Activated CD4-positive, alpha-beta T cell treated with anti-CD3 and anti-CD28 coated beads for 48 hours (primary cell): ENCODE results near the gene PHACTR4.
A peak's percentile ranks its signal among the peaks of the same experiment; 100 is the strongest.
"Not testable (repeated sequence)": the region's sequence is repeated elsewhere in the genome, so short reads cannot be mapped to it uniquely, and the experiment has no call there.

ENCODE experiments used
- DNase-seq: peaks from one replicate; pipeline ENCODE4 v3.0.0-alpha.2; 2020

The PHACTR4 gene

DNA sequence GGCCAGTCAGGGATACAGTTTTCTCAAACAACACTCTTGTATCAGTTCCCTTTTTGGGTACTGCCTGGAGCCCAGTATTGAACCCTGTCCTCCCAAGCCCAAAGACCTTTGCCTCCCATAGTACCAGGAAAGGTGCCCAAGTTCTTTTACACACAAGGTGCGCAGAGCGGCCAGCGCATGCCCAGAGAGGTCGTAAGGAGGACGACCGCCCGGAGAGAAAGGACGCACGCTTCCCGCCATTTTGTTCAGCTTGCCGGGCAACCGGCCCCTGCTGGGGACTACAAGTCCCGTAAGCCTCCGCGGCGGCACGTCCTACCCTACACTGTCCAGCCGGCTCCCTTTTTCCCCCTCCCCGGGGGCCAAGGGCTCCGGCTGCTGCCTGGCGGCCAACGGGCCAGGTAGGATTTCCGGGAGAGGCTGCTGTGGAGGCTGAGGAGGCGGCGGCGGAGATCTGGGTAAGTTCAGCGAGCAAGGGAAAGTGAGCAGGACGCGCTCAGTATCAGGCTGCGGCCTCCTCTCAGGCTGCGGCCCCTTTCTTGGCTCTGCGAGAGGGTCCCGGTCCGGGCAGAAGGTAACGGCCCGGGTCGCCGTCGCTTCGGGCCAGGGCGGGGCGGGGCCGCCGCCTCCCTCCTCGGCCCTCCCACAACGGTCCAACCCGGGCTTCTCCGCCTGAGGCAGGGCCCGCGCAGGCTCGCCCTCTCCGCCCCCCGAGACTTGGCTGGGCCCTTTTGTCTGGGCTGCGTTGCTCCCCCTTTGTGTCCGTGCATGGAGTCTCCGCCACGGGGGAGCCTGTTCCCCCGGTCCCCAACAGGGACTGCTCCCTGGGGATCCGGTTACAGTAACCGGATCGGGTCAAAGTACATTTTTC is at the start of gene PHACTR4:
PHACTR4 (plus strand) TSS at position 370 of the 868 bp plus-strand sequence. CDS start 37,708 bp downstream, outside the sequence.
- peak; percentile 89 for DNase-seq

DNA sequence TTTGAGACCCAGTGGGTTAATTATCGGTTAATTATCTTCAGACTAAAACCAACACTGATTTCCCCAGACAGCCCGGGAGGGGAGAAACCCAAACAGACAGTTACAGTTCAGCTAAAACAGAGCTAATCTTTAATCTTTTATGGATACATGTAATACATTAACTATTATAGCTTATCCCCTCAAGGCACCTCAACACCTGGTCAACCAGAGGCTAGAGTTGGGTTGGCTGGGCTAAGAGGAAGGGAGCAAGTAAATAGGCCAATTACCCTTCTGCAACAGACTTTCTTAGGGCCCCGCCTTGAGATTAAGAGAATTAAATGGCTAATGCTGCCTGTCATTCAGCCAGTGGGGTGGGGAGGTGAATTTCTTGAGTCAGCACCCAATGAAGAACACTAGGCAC is 47.3 kb upstream of the PHACTR4 start:
- DNase-seq: no peak

DNA sequence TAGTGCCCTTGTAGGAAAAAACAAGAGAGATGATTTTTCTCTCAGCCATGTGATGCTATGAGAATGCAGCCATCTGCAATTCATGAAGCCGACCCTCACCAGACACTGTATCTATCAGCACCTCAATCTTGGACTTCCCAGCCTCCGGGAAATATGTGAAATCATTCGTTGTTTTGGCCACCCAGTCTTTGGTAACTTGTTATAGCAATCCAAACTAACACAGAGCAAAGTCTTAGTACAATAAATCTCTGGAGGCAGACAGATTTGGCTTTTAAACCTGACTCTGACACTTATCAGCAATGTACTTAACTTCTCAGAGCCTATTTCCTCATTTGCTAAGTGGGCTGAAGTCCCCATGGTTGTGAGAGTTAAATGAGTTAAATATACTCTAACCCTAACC is 45.8 kb upstream of the PHACTR4 start:
- DNase-seq: no peak

DNA sequence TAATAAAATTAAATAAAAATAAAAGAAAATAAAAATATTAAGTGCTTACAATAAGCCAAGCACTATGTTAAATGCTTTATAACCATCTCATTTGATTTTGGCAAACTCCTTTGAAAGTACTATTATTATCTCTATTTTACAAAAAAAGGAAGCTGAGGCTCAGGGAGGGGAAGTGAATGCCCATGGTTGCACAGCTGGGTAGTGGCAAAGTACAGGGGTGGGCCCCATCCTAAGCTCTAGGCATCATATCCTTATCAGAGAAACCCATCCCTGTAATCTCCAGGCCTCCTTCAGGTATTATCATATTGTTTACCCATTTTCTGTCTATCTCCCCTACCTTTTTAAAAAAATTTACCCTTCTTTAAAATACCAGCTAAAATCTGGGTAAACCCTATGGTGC is 43.0 kb upstream of the PHACTR4 start:
- DNase-seq: no peak

DNA sequence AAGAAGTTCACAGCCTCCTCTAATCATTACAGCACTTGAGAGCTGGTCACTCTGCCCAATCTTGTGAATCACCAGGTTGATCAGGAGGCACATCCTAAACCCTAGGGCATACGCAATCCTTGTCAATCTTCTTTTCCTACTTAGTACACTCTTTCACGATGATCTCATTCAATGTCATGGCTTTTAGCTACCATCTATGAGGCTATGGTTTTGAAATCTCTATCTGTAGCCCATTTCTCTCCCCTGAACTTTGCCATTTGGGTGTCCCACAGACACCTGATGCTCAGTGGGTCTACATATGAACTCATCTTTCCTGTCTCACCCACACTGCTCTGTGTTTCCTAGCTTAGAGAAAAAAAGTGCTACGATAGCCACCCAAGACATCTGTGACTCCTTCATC is 42.6 kb upstream of the PHACTR4 start:
- no peak for DNase-seq

DNA sequence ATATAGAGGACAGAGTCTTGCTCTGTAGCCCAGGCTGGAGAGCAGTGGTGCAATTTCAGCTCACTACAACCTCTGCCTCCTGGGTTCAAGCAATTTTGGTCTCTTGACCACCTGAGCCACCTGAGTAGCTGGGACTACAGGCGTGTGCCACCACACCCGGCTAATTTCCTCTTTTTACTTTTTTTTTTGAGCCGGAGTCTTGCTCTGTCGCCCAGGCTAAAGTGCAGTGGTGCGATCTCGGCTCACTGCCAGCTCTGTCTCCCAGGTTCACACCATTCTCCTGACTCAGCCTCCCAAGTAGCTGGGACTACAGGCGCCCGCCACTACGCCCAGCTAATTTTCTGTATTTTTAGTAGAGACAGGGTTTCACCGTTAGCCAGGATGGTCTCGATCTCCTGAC is 42.1 kb upstream of the PHACTR4 start:
- DNase-seq: not testable (repeated sequence)

DNA sequence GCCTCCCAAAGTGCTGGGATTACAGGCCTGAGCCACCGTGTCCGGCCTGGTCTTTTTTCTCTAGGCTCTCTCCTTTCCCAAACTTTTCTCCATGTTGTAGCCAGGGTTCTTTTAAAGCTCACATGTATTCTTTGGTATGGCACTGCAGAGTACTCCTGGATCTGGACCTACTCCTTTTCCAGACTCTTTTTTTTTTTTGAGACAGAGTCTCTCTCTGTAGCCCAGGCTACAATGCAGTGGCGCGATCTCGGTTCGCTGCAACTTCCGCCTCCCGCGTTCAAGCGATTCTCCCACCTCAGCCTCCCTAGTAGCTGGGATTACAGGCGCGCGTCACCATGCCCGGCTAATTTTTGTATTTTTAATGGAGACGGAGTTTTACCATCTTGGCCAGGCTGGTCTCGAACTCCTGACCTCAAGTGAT is 41.3 kb upstream of the PHACTR4 start:
- DNase-seq: no peak

DNA sequence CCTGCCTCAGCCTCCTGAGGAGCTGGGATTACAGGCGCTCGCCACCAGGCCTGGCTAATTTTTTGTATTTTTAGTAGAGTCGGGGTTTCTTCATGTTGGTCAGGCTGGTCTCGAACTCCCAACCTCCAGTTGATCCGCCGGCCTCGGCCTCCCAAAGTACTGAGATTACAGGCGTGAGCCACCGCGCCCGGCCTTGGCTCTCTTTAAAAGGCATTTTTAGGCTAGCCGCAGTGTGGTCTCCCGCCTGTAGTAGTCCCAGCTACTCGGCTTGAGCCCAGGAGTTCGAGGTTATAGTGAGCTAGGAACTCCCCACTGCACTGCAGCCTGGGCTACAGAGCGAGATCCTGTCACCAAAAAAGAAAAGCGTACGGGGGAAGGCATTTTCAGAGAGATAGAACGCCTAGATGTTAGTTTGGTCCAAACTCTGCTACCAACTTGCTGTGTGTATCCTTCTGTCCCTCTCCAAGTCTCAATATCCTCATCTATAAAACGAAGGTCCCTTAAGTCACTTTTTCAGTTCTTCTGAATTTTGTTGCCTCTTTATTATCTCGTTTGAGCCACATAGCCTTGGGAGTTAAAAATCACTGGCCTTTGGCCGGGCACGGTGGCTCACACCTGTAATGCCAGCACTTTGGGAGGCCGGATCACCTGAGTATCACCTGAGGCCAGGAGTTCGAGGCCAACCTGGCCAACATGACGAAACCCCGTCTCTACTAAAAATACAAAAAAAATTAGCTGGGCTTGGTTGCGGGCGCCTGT is 40.0 kb upstream of the PHACTR4 start:
- peak; percentile 56 for DNase-seq

DNA sequence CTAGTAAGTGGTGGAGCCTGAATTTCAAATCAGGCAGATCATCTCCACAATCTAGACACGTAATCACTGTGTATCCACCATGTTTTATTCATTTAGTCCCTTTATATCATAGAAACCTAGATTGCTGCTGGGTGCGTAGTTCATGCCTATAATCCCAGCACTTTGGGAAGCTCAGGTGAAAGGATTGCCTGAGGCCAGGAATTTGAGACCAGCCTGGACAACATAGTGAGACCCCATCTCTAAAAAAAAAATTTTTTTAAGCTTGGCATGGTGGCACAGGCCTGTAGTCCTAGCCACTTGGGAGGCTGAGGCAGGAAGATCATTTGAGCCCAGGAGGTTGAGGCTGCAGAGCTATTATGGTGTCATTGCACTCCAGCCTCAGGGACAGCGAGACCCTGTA is 30.6 kb upstream of the PHACTR4 start:
- DNase-seq: no peak

DNA sequence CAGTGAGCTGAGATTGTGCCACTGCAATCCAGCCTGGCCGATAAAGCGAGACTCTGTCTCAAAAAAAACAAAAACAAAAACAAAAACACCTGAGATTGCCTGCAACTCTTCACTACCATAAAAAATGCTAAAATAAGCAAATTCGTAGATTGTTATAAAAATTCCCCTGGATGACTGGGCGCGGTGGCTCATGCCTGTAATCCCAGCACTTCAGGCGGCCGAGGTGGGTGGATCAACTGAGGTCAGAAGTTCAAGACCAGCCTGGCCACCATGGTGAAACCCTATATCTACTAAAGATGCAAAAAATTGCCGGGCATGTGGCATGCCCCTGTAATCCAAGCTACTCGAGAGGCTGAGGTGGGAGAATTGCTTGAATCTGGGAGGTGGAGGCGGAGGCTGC is 30.0 kb upstream of the PHACTR4 start:
- DNase-seq: no peak

DNA sequence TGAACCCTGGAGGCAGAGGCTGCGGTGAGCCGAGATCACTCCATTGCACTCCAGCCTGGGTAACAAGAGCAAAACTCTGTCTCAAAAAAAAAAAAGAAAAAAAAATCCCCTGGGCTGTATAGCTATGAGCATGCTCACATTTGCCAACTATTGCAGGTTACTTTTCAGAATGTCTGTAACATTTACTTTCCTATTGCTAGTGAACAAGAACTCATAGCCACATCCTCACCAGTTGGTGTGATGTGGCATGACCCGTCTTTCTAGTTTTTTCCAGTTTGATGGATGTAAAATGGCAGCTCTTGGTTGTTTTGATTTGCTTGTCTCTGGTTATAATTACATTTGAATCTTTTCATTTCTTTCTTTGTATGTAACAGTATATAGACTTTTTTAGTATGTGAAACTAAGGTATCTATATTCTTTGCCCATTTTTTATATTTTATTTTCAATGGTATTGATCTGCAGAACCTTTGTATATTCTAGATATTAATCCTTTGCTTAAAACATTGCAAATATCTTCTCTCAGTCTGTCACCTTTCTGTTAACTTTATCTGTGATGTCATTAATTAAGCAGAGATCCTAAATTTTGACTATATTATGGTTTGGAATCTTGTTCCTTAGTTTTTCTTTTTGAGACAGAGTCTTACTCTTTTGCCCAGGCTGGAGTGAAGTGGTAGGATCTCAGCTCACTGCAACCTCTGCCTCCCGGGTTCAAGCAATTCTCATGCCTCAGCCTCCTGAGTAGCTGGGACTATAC is 29.1 kb upstream of the PHACTR4 start:
- DNase-seq: no peak

DNA sequence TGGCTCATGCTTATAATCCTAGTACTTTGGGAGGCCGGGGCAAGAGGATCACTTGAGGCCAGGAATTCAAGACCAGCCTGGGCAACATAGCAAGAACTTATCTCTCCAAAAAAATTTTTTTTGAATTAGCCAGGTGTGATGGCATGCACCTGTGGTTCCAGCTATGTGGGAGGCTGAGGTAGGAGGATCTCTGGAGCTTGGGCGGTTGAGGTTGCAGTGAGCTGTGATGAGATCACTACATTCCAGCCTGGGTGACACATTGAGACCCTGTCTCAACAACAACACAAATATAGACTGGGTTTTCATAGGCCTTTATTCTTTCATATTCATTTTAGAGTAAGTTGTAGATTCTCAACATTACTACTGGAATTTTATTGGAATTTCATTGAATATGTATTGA is 27.9 kb upstream of the PHACTR4 start:
- DNase-seq: no peak

DNA sequence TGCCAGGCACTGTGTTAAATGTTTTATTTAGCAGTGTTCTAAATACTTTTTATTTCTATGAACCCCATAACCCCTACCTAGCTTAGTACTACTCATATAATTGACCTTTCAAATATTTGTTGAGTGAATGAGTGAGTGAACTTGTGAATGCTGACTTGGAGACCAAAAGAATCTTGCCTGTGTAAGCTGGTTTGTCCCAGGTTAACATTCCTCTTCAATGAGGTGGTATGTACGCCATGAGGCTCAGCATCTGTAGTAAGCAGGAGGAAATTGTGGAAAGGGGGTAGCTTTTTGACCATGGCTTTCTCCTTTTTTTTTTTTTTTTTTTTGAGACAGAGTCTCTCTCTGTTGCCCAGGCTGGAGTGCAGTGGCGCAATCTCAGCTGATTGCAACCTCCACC is 26.1 kb upstream of the PHACTR4 start:
- DNase-seq: no peak

DNA sequence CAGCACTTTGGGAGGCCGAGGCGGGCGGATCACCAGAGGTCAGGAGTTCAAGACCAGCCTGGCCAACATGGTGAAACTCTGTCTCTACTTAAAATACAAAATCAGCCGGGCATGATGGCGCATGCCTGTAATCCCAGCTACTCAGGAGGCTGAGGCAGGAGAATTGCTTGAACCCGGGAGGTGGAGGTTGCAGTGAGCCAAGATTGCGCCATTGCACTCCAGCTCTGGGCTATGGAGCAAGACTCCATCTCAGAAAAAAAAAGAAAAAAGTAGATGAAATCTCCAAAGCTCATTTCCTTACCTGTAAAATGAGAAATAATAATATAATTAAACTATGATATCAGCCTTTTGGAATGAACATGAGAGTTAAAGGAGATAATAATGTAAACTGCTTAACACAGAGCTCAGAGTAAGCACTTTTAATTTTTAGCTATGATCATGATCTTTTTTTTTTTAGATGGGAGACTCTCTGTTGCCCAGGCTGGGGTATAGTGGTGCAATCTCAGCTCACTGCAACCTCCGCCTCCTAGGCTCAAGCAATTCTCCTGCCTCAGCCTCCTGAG is 16.2 kb upstream of the PHACTR4 start:
- DNase-seq: not testable (repeated sequence)

DNA sequence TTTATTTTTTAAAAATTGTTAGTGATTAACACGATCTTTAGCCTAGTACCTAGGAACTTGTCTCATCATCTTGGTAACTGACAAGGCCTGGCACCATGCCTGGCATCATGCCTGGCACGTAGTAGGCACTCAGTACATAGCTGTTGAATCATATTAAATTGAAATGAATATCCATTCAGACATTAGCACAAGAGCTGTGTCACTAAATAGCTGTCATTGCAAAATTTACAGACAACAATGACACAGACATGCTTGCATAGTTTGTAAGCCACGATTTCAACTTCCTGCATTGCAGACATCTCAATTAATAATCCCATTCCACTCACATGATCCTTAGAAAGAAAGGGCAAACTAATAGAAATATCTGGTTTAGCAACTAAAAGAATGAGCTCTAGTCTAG is 15.4 kb upstream of the PHACTR4 start:
- DNase-seq: no peak

DNA sequence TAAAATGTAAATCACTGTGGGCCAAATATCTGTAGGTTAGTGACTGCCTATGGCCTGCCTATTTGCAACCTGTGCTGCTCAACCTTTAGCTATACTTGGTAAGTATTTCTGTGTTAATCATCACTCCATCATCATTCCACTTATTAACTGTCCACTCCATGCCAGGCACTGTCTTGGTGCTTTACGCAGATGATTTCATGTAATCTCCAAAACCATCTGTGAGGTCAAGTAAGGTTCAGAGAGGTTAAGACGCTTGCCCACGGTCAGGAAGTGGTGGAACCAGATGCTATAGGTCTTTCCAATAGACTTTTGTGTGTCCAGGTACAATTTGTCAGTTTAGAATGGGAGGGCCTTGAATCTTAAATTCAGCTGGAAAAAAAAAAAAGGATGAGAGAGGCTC is 10.8 kb upstream of the PHACTR4 start:
- DNase-seq: no peak

DNA sequence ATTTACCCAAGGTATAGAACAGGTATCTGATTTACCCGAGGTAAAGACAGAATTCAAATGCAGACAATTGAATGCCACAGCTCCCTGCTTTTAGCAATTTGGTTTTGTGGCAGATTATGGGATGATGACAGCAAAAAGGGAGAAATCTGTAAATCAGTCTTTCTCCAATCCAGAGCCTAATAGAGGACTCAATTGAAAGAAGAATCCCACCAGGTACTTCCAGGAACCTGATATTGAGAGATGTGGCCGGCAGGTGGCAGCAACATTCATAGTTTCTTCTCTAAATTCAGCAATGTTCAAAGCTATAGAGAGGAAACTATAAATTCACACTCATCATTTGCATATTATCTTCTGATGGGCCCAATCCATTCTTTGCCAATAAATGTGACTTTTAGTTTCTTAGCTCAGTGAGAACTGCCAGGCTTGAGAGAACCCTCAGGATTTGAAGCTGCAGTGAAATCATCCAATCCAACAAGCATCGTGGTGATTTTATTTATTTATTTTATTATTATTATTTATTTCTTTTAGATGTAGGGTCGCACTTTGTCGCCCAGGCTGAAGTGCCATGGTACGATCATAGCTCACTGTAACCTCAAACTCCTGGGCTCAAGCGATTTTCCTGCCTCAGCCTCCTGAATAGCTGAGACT is 9.8 kb upstream of the PHACTR4 start:
- DNase-seq: peak; percentile 84

DNA sequence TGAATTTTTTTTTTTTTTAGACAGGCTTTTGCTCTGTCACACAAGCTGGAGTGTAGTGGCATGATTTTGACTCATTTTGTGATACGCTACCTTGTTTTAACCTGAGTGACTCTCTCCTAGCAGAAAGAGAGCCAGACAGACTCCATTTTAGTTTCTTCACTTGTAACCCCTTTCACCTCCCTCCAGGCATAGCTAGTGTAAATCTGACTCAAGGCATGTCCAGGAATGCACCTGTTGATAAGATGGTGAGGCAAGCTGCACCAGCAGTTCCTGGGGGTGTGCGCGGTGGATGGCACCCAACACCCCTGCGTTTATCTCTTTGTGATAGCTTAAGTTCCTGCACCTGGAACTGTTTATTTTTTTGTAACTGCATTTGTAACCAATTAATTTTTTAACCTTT is 4.7 kb upstream of the PHACTR4 start:
- no peak for DNase-seq

DNA sequence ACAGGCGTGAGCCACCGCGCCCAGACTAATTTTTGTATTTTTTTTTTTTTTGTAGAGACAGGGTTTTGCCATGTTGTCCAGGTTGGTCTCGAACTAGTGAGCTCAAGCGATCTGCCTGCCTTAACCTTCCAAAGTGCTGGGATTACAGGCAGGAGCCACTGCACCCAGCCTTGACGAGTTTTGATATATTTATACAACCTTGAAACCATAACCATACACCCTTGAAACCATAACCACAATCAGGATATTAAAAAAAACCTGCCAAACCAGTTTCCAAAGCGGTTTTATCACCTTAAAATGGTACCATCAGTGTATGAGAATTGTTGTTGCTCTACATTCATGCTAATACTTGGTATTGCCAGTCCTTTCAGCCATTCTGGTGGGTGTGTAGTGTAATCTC is 3.7 kb upstream of the PHACTR4 start:
- DNase-seq: no peak

DNA sequence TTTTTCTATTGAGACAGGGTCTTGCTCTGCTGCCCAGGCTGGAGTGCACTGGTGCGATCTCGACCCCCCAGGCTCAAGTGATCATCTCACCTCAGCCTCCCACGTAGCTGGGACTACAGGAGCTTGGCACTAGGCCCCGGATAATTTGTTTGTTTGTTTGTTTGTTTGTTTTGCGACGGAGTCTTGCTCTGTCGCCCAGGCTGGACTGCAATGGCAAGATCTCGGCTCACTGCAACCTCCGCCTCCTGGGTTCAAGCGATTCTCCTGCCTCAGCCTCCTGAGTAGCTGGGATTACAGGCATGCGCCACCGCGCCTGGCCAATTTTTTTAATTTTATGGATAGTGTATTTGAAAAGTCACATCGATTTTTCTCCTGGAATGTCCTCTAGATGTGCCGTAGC is 932 bp upstream of the PHACTR4 start:
- not testable (repeated sequence) for DNase-seq

DNA sequence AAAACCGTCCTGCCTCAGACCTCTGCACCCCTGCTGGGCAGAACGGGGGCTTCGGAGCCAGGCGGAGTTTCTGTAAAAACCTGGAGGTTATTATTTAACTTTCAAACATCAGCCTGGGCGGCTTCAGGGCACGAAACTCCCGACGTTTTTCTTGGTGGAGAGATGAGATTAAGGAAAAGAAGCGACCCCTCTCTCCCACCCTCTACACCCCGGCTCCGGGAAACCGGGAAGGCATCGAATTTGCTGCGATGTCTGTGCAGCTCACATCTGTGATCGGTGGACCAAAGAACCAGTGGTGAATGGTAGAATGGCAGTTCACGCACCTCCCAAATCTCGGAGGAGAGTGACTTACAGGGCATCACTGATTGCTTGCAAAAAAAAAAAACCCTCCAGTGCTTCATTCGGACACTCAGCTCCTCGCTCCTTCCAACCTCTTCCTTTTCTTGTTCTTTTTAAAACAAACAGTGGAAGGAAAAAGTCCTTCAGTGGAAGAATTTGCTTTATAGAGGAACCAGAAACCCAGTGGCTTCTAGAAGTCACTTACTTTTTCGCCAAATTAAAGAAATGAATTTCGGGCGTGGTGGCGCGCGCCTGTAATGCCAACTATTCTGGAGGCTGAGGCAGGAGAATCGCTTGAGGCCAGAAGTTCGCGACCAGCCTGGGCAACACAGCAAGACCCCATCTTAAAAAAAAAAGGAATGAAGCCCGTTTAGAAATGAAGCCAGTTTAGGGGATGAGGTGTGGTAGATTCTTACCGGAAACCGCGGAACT is 884 bp downstream of the PHACTR4 start:
- peak; percentile 49 for DNase-seq

DNA sequence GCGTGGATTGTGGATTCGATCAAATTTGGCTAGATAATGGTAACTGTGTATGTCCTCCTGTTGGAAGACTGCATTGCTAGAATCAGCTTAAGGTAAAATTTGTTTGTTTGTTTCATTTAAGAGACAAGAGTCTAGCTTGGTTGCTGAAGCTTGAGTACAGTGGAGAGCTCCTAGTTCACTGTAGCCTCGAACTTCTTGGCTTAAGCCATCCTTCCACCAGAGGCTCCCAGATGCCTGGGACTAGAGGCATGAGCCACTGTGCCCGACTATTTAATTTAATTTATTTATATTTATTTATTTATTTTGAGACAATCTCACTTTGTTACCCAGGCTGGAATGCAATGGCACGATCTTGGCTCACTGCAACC is 1.5 kb downstream of the PHACTR4 start:
- no peak for DNase-seq
